ENCODE data around the gene U2AF2. TPM values are rescaled to one million over a fixed set of nuclear protein-coding genes. Genes with fewer than 3 reads are reported as not detected.
A peak's percentile ranks its signal among the peaks of the same experiment; 100 is the strongest.

Gene U2AF2
- total RNA-seq, 1 donor from 2014 or later: 143 TPM

DNA sequence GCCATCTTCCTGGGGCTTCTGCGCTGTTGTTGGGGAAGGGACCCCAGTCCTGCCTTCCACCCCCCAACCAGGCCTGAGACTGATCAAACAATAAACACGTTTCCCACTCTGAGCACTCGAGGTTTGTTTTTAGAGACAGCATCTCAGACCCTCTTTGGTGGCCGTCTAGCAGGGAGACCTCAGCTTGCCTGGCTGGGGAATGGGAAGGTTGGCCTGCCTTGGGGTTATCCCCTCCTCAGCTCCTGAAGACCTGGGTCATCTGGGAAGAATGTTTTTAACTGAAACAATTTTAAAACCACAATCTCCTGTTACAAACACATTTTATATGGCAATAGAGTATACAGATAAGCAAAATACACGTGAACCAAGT is 9.3 kb upstream of the U2AF2 start:
- peaks cover 52% of the 10 kb centered on the region for H3K4me1 ChIP-seq
- H3K4me3 ChIP-seq: no peak overlapping the region
- H3K27ac ChIP-seq: no peak overlapping the region
- H3K36me3 ChIP-seq: peaks cover 12% of the 10 kb centered on the region
- TF ChIP-seq, protein P1, sequence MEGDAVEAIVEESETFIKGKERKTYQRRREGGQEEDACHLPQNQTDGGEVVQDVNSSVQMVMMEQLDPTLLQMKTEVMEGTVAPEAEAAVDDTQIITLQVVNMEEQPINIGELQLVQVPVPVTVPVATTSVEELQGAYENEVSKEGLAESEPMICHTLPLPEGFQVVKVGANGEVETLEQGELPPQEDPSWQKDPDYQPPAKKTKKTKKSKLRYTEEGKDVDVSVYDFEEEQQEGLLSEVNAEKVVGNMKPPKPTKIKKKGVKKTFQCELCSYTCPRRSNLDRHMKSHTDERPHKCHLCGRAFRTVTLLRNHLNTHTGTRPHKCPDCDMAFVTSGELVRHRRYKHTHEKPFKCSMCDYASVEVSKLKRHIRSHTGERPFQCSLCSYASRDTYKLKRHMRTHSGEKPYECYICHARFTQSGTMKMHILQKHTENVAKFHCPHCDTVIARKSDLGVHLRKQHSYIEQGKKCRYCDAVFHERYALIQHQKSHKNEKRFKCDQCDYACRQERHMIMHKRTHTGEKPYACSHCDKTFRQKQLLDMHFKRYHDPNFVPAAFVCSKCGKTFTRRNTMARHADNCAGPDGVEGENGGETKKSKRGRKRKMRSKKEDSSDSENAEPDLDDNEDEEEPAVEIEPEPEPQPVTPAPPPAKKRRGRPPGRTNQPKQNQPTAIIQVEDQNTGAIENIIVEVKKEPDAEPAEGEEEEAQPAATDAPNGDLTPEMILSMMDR (IDR thresholded peaks at IDR 0.05): no peak
- ATAC-seq (no peak), DNase-seq (no peak)
- no peaks in the 10 kb centered on the region for H3K9me3 ChIP-seq
- no peaks in the 10 kb centered on the region for H3K27me3 ChIP-seq (ENCODE audit: low read depth)
- intact Hi-C loops (cut with DNase I): no loop called here

DNA sequence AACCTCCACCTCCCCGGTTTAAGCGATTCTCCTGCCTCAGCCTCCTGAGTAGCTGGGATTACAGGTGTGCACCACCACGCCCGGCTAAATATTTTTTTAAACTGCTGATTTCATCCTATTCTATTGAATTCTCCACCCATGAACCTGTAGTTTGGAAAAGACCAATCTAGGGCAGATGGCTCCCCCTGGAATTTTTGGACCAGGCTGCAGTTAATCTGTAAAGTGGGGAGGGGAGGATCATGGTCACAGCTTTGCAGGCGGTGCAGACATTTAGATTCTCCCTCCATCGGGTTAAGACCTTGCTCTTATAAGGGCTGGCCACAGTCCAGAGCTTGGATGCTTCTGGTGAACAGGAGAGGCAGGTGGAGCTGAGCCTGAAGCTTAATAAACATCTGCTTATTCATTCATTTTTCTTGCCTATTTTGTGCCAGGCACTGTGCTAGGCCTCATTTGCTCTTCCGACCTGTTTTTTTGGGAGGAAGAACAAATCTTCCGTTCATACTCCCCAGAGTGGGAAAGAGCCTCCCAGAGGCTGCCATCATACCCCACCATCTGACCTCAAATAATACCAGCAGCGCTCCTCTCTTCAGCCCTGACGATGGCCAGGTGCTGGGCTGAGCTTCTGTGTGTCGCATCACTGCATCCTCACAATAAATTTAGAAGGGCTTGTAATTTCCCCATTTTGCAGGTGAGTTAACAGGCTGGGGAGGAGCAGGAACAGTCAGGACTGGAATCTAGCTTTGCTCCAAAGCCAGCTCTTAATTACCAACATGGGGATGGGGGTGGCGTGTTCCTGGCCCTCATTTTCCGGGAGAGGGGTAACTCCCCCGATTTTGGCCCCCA is 7.7 kb upstream of the U2AF2 start:
- Histone ChIP-seq H3K4me1 (peaks cover 45% of the 10 kb centered on the region), H3K4me3 (peak overlapping the region; percentile 90), H3K27ac (peak overlapping the region; percentile 84), H3K27me3 (ENCODE audit: low read depth) (no peaks in the 10 kb centered on the region), H3K9me3 (no peaks in the 10 kb centered on the region), H3K36me3 (peaks cover 12% of the 10 kb centered on the region)
- TF ChIP-seq, protein P1 (IDR thresholded peaks at IDR 0.05): no peak
- intact Hi-C loops (cut with DNase I): no loop called here
- DNase-seq (no peak), ATAC-seq (no peak)

DNA sequence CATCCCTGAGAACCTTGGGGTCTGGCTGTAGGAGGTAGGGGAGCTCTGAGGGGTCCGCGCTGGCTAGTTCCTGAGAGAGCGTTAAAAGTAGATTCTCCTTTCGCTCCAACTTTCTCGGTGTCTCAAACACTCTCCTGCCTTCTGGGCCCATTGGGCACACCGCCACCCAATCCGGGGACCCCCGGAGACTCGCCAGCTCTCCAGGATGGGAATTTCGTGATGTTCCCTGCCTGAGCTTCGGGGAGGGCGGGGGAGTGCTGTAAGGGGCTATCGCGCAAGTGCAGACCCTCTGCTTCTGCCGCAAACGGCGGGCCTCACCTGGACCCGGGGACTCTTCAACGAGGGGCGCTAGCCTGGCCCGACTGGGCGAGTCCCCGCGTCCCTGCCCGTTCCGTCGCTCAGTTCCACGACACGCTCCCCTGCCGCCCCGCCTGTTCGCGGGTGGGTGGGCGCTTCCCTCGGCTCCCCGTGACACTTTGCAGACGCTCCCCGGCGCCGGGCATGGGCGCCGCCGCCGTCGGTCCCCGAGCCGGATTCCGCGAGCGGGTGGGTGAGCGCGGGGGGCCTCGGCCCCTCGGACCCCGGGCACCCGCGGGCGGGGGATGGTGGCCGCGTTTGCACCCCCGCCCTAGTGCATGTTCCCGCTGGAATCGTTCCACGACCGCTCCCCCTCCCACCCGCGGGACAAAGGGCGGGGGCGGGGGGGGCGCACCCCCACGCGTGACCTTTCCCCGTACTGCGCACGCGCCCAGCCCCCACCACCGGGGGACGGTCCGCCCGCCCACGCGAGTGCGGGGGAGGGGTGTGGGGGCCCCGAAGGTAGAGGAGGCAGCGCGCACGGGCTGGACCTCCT is 6.9 kb upstream of the U2AF2 start, which contains the start of gene CCDC106:
Gene CCDC106 (plus strand): TSS at position 481 of the 853 bp plus-strand sequence. CDS start 835 bp downstream, outside the sequence.
- Histone ChIP-seq H3K27ac (peak within 1 kb of the TSS; percentile 84), H3K27me3 (ENCODE audit: low read depth) (no peaks in the 10 kb centered on the region), H3K9me3 (no peaks in the 10 kb centered on the region), H3K4me3 (peak within 1 kb of the TSS; percentile 90), H3K36me3 (peaks cover 18% of the 10 kb centered on the region), H3K4me1 (peaks cover 38% of the 10 kb centered on the region)
- peak; percentile 63 to 71 for ATAC-seq
- intact Hi-C loops (cut with DNase I): no loop called here
- DNase-seq: peak; percentile 79
- TF ChIP-seq, protein P1 (IDR thresholded peaks at IDR 0.05): no peak

DNA sequence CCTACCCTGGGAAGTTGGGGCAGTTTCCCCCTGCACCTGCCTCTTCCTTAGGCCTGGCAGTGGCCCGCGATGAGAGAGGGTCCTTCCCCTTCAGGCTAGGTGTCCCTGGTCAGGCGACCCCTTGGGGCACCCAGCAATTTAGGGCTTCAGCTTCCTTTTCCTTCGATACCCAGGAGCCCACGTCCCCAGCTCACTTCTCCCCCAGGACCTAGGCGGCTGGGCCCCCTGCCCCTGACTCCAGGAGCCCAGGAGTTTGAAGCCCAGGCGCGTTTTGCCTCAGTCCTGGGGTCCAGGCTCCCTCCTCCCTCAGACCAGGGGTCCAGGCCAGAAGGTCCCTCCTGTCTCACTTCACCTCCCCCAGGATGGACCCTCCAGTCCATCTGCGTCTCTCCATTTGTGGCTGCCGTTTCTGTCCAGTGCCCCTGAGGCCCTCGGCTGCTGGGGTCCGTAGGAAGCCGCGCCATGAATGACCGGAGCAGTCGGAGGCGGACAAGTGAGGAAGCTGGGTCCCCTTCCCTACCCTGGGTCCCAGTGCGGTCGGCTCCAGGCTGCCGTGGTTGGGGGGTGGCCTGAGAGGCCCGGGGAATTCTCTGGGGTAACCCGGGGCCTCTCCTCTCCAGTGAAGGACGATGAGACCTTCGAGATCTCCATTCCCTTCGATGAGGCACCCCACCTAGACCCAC is 6.1 kb upstream of the U2AF2 start:
- ATAC-seq: no peak
- Histone ChIP-seq H3K9me3 (no peaks in the 10 kb centered on the region), H3K36me3 (peaks cover 18% of the 10 kb centered on the region), H3K27ac (peak overlapping the region; percentile 84), H3K27me3 (ENCODE audit: low read depth) (no peaks in the 10 kb centered on the region), H3K4me3 (peak overlapping the region; percentile 90), H3K4me1 (peaks cover 41% of the 10 kb centered on the region)
- DNase-seq: no peak
- intact Hi-C loops (cut with DNase I): no loop called here
- TF ChIP-seq, protein P1 (IDR thresholded peaks at IDR 0.05): no peak
